GM21360 (cell line): Measurements from ENCODE around the gene FBXO5.
"Not testable (repeated sequence)": the region's sequence is repeated elsewhere in the genome, so short reads cannot be mapped to it uniquely, and the experiment has no call there.

Experiments
- ATAC-seq: cut with Tn5 transposase; IDR thresholded peaks from one replicate; pipeline ENCODE4 v1.9.1; 2021; ENCODE audit warnings: mild to moderate bottlenecking, moderate library complexity; ENCODE audit not compliant: unreplicated experiment

FBXO5 gene, protein sequence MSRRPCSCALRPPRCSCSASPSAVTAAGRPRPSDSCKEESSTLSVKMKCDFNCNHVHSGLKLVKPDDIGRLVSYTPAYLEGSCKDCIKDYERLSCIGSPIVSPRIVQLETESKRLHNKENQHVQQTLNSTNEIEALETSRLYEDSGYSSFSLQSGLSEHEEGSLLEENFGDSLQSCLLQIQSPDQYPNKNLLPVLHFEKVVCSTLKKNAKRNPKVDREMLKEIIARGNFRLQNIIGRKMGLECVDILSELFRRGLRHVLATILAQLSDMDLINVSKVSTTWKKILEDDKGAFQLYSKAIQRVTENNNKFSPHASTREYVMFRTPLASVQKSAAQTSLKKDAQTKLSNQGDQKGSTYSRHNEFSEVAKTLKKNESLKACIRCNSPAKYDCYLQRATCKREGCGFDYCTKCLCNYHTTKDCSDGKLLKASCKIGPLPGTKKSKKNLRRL

DNA sequence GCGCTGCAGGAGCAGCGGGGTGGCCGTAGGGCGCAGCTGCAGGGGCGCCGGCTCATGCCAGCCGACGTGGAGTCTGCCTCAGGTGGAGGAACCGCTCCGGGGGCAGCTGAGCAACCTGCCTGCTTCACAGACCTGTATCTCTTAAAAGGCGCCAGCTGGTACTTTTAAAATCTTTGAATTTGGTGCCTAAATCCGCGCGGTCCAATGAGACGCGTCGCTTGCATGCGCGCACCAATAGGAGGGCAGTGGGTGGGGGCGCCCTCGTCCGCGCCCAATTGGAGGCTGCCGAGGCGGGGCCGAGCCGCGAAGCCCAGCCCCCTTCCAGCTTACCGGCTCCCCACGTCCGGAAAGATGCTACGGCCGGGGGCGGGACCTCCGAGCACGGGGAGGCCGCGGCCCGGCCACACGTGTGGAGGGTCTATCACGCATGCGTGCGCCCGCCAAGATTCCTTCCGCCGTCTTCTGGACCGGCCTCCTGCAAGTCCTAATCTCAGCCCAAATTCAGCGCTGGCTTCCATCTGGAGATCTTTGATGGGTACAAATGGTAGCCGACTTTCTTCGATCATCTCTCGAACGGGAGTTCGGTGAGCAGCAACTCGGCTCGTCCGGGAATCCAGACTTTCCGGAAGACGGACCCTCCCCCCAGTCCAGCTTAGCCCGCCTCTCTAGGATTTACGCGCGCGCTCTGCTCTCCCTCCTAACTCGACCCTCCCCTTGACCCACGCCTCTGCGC is at the start of gene FBXO5:
Gene FBXO5, minus strand, starts transcription at position 138 of the 733 bp plus-strand sequence. Its CDS starts 82 bp downstream, at position 56.
- ATAC-seq, result peak; percentile 81

GRCh38 chr6:153032255-153032882 is 49.5 kb upstream of the FBXO5 start:
- ATAC-seq, result no peak

GRCh38 chr6:153031335-153031955 is 48.6 kb upstream of the FBXO5 start:
- no peak for ATAC-seq

- no peak for ATAC-seq
These were observed 46.1 kb upstream of the FBXO5 start for GRCh38 chr6:153028963-153029362.

GRCh38 chr6:153028286-153028685 is 45.4 kb upstream of the FBXO5 start:
- no peak for ATAC-seq

GRCh38 chr6:153027480-153027879 is 44.6 kb upstream of the FBXO5 start:
- no peak for ATAC-seq

- no peak for ATAC-seq
These were observed 41.8 kb upstream of the FBXO5 start for GRCh38 chr6:153024709-153025017.

- ATAC-seq, result peak; percentile 100
These were observed 41.3 kb upstream of the FBXO5 start for GRCh38 chr6:153023977-153024708.

- no peak for ATAC-seq
These were observed 35.5 kb upstream of the FBXO5 start for GRCh38 chr6:153018355-153018754.

GRCh38 chr6:153016846-153017245 is 34.0 kb upstream of the FBXO5 start:
- no peak for ATAC-seq

GRCh38 chr6:153015094-153015640 is 32.3 kb upstream of the FBXO5 start:
- ATAC-seq, result no peak

DNA sequence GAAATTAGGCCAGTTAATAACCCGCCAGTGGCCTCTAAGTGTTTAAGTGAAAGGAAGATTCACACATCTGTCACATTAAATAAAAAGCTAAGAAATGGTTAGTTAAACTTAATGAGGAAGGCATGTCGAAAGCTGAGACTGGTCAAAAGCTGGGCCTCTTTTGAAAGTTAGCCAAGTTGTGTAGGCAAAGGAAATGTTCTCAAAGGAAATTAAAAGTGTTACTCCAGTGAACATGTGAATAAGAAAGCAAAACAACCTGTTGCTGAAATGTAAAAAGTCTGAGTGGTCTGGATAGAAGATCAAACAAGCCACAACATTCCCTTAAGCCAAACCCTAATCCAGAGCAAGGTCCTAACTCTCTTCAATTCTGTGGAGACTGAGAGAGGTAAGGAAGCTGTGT is 30.6 kb upstream of the FBXO5 start:
- ATAC-seq, result no peak

GRCh38 chr6:153012856-153013255 is 30.0 kb upstream of the FBXO5 start:
- no peak for ATAC-seq

DNA sequence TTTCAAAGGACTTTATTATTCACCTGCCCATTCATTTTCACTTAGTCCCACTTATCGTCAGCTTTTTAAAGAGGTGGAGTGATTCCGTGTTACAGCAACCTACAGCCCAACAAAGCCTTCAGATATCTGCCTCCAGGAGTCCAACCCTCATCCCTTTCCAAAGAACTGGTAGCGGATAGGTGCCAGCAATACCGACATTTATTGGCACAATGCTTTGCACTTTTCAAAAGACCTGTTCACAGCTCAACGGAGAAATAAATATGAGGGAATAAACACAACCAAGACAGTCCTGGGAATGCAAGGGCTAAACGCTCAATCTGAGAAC is 20.5 kb upstream of the FBXO5 start:
- ATAC-seq, result peak; percentile 2

DNA sequence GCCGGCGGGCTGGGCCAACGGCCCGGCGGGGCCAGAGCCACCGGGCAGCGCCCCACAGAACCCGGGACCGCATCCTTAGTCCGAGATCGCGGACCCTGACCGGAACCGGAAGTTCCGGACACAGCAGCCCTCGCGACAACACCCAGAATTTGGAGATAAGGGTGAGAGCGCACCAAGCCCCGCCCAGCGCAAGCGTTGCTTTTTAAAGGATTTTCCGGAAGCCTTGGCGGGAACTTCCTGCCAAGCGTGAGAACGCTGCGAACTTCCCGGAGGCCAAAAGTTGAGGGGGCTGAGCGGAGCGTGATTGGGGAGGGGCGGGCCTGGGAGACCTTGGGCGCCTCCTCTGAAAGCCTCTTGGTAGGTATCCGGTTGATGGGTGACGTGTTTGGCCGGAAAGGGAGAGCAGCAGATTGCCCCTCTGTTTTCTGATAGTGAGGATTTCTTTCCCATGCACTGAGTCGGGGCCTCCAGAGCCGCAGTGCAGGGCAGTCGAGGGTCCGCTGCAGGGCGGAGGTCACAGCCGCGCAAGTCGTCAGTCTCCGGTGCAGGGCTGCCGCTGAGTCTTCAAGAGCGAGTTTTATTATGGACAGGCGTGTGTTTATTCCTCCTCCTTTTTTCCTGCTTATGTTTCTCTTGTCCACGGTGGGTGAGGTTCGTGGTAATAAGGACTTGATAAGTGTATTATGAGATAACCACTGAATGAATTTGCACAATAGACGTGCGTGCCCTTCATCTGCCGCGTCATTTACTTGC is 19.9 kb upstream of the FBXO5 start, which contains the start of gene MTRF1L:
Gene MTRF1L, minus strand, starts transcription at position 97 of the 753 bp plus-strand sequence. Its CDS starts 24 bp downstream, at position 73.
- peak; percentile 91 for ATAC-seq

- peak; percentile 16 for ATAC-seq
These were observed 19.1 kb upstream of the FBXO5 start for GRCh38 chr6:153001767-153002612.

- ATAC-seq, result not testable (repeated sequence)
These were observed 17.9 kb upstream of the FBXO5 start for GRCh38 chr6:153000790-153001189.

DNA sequence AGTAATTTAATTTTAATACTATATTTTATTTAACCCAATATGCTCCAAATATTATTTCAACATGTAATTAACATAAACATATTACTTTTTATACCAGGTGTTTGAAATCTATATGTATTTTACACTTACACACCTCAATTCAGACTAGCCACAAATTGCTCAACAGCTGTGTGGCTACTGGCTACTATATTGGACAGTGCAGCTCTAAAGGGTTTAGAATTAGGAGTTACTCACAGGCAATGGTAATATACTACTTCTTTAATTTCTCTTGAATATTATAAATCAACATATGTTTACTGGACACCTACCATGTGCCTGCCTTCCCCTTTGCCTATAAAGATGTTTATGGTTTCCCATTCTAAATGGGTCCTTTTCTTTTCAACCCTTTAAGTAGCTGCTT is 17.4 kb upstream of the FBXO5 start:
- no peak for ATAC-seq

- ATAC-seq, result not testable (repeated sequence)
These were observed 16.7 kb upstream of the FBXO5 start for GRCh38 chr6:152999538-152999937.
